ES-I3 (cell line): ENCODE results near the gene FAT2.

ENCODE experiments used
- H3K36me3 ChIP-seq: 2 replicates; pipeline ENCODE4 v1.6.1; 2013; ENCODE audit warnings: mild to moderate bottlenecking, low read length, control low read depth, moderate library complexity; ENCODE audit not compliant: insufficient read depth
- H3K4me1 ChIP-seq: 2 replicates; pipeline ENCODE4 v1.6.1; 2013; ENCODE audit warnings: mild to moderate bottlenecking, control low read depth, low read length; ENCODE audit not compliant: insufficient read depth
- H3K9ac ChIP-seq: 2 replicates; pipeline ENCODE4 v1.6.1; 2013; ENCODE audit warnings: low read depth, mild to moderate bottlenecking, low read length, moderate library complexity
- H3K9me3 ChIP-seq: 2 replicates; pipeline ENCODE4 v1.6.1; 2013; ENCODE audit warnings: mild to moderate bottlenecking, low read length, moderate library complexity; ENCODE audit not compliant: control insufficient read depth, insufficient read depth

Gene FAT2

GRCh38 chr5:151591144-151591819 is at the start of gene FAT2:
FAT2 (minus strand) TSS chr5:151591331; CDS start chr5:151568931, 22,400 bp downstream.
- Histone ChIP-seq H3K36me3 (no peaks in the 10 kb centered on the region), H3K9ac (no peak within 1 kb of the TSS), H3K9me3 (no peaks in the 10 kb centered on the region), H3K4me1 (peaks cover 8% of the 10 kb centered on the region; the same call in 1 of the 2 replicates)

- H3K4me1 ChIP-seq = no peaks in the 10 kb centered on the region
- no peaks in the 10 kb centered on the region for H3K36me3 ChIP-seq
- H3K9ac ChIP-seq = no peak overlapping the region
- H3K9me3 ChIP-seq = peaks cover 3% of the 10 kb centered on the region; the same call in 1 of the 2 replicates
Measured at GRCh38 chr5:151638619-151639018, 47.5 kb upstream of the FAT2 start.

- Histone ChIP-seq H3K36me3 (no peaks in the 10 kb centered on the region), H3K9ac (no peak overlapping the region), H3K4me1 (no peaks in the 10 kb centered on the region)
Measured at GRCh38 chr5:151637676-151638075, 46.5 kb upstream of the FAT2 start.

GRCh38 chr5:151633892-151634291 is 42.8 kb upstream of the FAT2 start:
- Histone ChIP-seq H3K4me1 (no peaks in the 10 kb centered on the region), H3K9me3 (no peaks in the 10 kb centered on the region), H3K9ac (no peak overlapping the region), H3K36me3 (no peaks in the 10 kb centered on the region)

More at GRCh38 chr5:151637676-151638075, 46.5 kb upstream of the FAT2 start:
- H3K9me3 ChIP-seq = peaks cover 3% of the 10 kb centered on the region; the same call in 1 of the 2 replicates

- H3K4me1 ChIP-seq = no peaks in the 10 kb centered on the region
- no peaks in the 10 kb centered on the region for H3K36me3 ChIP-seq
- no peak overlapping the region for H3K9ac ChIP-seq
- no peaks in the 10 kb centered on the region for H3K9me3 ChIP-seq
Measured at GRCh38 chr5:151632941-151633340, 41.8 kb upstream of the FAT2 start.

- Histone ChIP-seq H3K9me3 (no peaks in the 10 kb centered on the region), H3K4me1 (no peaks in the 10 kb centered on the region), H3K9ac (no peak overlapping the region), H3K36me3 (no peaks in the 10 kb centered on the region)
Measured at GRCh38 chr5:151632524-151632923, 41.4 kb upstream of the FAT2 start.

- Histone ChIP-seq H3K9me3 (no peaks in the 10 kb centered on the region), H3K36me3 (no peaks in the 10 kb centered on the region), H3K9ac (no peak overlapping the region), H3K4me1 (no peaks in the 10 kb centered on the region)
Measured at GRCh38 chr5:151631941-151632340, 40.8 kb upstream of the FAT2 start.

GRCh38 chr5:151630088-151630487 is 39.0 kb upstream of the FAT2 start:
- Histone ChIP-seq H3K4me1 (no peaks in the 10 kb centered on the region), H3K36me3 (no peaks in the 10 kb centered on the region)

GRCh38 chr5:151628112-151628823 is 37.1 kb upstream of the FAT2 start:
- no peaks in the 10 kb centered on the region for H3K36me3 ChIP-seq
- no peak overlapping the region for H3K9ac ChIP-seq
- no peaks in the 10 kb centered on the region for H3K9me3 ChIP-seq
- no peaks in the 10 kb centered on the region for H3K4me1 ChIP-seq

More at GRCh38 chr5:151630088-151630487, 39.0 kb upstream of the FAT2 start:
- Histone ChIP-seq H3K9ac (no peak overlapping the region), H3K9me3 (no peaks in the 10 kb centered on the region)

- H3K36me3 ChIP-seq = no peaks in the 10 kb centered on the region
- no peaks in the 10 kb centered on the region for H3K9me3 ChIP-seq
- H3K4me1 ChIP-seq = no peaks in the 10 kb centered on the region
- H3K9ac ChIP-seq = no peak overlapping the region
Measured at GRCh38 chr5:151627650-151628049, 36.5 kb upstream of the FAT2 start.

GRCh38 chr5:151625285-151625684 is 34.2 kb upstream of the FAT2 start:
- Histone ChIP-seq H3K4me1 (peaks cover 8% of the 10 kb centered on the region), H3K36me3 (no peaks in the 10 kb centered on the region), H3K9ac (no peak overlapping the region), H3K9me3 (no peaks in the 10 kb centered on the region)

- Histone ChIP-seq H3K9ac (no peak overlapping the region), H3K9me3 (no peaks in the 10 kb centered on the region), H3K36me3 (no peaks in the 10 kb centered on the region), H3K4me1 (peaks cover 16% of the 10 kb centered on the region)
Measured at GRCh38 chr5:151624476-151624875, 33.3 kb upstream of the FAT2 start.

- H3K4me1 ChIP-seq = peaks cover 26% of the 10 kb centered on the region
Measured at GRCh38 chr5:151622367-151623088, 31.4 kb upstream of the FAT2 start.

GRCh38 chr5:151620461-151620840 is 29.3 kb upstream of the FAT2 start:
- peaks cover 39% of the 10 kb centered on the region for H3K4me1 ChIP-seq
- peaks cover 3% of the 10 kb centered on the region; the same call in 1 of the 2 replicates for H3K9me3 ChIP-seq
- H3K9ac ChIP-seq = peak overlapping the region; percentile 1; the same call in 1 of the 2 replicates
- H3K36me3 ChIP-seq = no peaks in the 10 kb centered on the region

More at GRCh38 chr5:151622367-151623088, 31.4 kb upstream of the FAT2 start:
- peaks cover 3% of the 10 kb centered on the region; the same call in 1 of the 2 replicates for H3K9me3 ChIP-seq
- no peak overlapping the region for H3K9ac ChIP-seq
- H3K36me3 ChIP-seq = no peaks in the 10 kb centered on the region
